ENCODE data around the gene NAA80. TPM values are rescaled to one million over a fixed set of nuclear protein-coding genes. Genes with fewer than 3 reads are reported as not detected.

NAA80 gene
- total RNA-seq, 1 donor from 2014 or later = 1.3 TPM

GRCh38 chr3:50319181-50319893, 20.1 kb upstream of the NAA80 start:
- TF ChIP-seq, protein P1, sequence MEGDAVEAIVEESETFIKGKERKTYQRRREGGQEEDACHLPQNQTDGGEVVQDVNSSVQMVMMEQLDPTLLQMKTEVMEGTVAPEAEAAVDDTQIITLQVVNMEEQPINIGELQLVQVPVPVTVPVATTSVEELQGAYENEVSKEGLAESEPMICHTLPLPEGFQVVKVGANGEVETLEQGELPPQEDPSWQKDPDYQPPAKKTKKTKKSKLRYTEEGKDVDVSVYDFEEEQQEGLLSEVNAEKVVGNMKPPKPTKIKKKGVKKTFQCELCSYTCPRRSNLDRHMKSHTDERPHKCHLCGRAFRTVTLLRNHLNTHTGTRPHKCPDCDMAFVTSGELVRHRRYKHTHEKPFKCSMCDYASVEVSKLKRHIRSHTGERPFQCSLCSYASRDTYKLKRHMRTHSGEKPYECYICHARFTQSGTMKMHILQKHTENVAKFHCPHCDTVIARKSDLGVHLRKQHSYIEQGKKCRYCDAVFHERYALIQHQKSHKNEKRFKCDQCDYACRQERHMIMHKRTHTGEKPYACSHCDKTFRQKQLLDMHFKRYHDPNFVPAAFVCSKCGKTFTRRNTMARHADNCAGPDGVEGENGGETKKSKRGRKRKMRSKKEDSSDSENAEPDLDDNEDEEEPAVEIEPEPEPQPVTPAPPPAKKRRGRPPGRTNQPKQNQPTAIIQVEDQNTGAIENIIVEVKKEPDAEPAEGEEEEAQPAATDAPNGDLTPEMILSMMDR (IDR thresholded peaks at IDR 0.05; ENCODE audit: insufficient read depth, low read length, severe bottlenecking) = no peak
- H3K36me3 ChIP-seq (ENCODE audit: control insufficient read depth, insufficient read depth, low read length) = peaks cover 26% of the 10 kb centered on the region
- DNase-seq (ENCODE audit: low read depth) (no peak), FAIRE-seq (peak; percentile 72)
- H3K27me3 ChIP-seq (ENCODE audit: control insufficient read depth, insufficient read depth, low read length) = no peaks in the 10 kb centered on the region
- H3K4me3 ChIP-seq (ENCODE audit: low read depth, low read length) = no peak overlapping the region

DNA sequence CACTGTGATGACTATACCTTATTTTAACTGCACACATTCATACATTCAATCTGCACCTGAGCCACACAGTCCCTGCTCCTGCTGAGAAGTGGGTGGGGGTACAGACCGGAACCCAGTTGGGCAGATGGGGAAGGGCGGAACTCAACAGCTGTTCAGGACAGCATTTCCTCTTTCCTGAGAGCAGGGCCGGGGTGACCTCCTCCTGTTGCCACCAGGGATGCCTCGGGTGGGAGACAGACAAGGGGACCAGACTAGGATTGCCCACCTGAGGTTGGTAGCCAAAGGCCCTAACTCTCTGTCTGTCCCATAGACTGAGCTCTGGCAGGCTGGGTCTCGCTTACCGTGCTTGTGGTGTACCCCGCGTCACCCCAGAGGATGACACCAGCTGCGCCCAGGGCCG, 19.4 kb upstream of the NAA80 start:
- Histone ChIP-seq H3K36me3 (ENCODE audit: control insufficient read depth, insufficient read depth, low read length) (peaks cover 26% of the 10 kb centered on the region), H3K27me3 (ENCODE audit: control insufficient read depth, insufficient read depth, low read length) (no peaks in the 10 kb centered on the region), H3K4me3 (ENCODE audit: low read depth, low read length) (no peak overlapping the region)
- DNase-seq (ENCODE audit: low read depth) (no peak), FAIRE-seq (peak; percentile 79)
- TF ChIP-seq, protein P1 (IDR thresholded peaks at IDR 0.05; ENCODE audit: insufficient read depth, low read length, severe bottlenecking) = no peak

GRCh38 chr3:50318163-50318562, 19.0 kb upstream of the NAA80 start:
- Histone ChIP-seq H3K4me3 (ENCODE audit: low read depth, low read length) (no peak overlapping the region), H3K36me3 (ENCODE audit: control insufficient read depth, insufficient read depth, low read length) (peaks cover 26% of the 10 kb centered on the region), H3K27me3 (ENCODE audit: control insufficient read depth, insufficient read depth, low read length) (no peaks in the 10 kb centered on the region)
- TF ChIP-seq, protein P1 (IDR thresholded peaks at IDR 0.05; ENCODE audit: insufficient read depth, low read length, severe bottlenecking) = no peak
- DNase-seq (ENCODE audit: low read depth) = no peak
- FAIRE-seq = no peak

GRCh38 chr3:50317300-50317699, 18.1 kb upstream of the NAA80 start:
- TF ChIP-seq, protein P1 (IDR thresholded peaks at IDR 0.05; ENCODE audit: insufficient read depth, low read length, severe bottlenecking) = no peak
- DNase-seq (ENCODE audit: low read depth) = no peak
- FAIRE-seq = no peak
- peak overlapping the region; percentile 2 for H3K4me3 ChIP-seq (ENCODE audit: low read depth, low read length)
- H3K36me3 ChIP-seq (ENCODE audit: control insufficient read depth, insufficient read depth, low read length) = peaks cover 26% of the 10 kb centered on the region
- H3K27me3 ChIP-seq (ENCODE audit: control insufficient read depth, insufficient read depth, low read length) = no peaks in the 10 kb centered on the region

GRCh38 chr3:50316657-50317242, 17.5 kb upstream of the NAA80 start:
- FAIRE-seq = peak; percentile 98
- Histone ChIP-seq H3K4me3 (ENCODE audit: low read depth, low read length) (peak overlapping the region; percentile 2), H3K36me3 (ENCODE audit: control insufficient read depth, insufficient read depth, low read length) (peaks cover 26% of the 10 kb centered on the region), H3K27me3 (ENCODE audit: control insufficient read depth, insufficient read depth, low read length) (no peaks in the 10 kb centered on the region)
- DNase-seq (ENCODE audit: low read depth) = peak; percentile 98
- TF ChIP-seq, protein P1 (IDR thresholded peaks at IDR 0.05; ENCODE audit: insufficient read depth, low read length, severe bottlenecking) = no peak

Measured in bronchial epithelial cell (primary cell).